GM23338 (cell line): ENCODE results near the gene PTRHD1. TPM values are rescaled to one million over a fixed set of nuclear protein-coding genes. Genes with fewer than 3 reads are reported as not detected.

ENCODE experiments used
- CREB1 ChIP-seq: fragments of 250-450 bp; sonication (Bioruptor Pico); IDR thresholded peaks from 2 replicates; pipeline ENCODE4 v1.5.0; 2020; ENCODE audit warnings: low read depth, mild to moderate bottlenecking, moderate library complexity
- EZH2 ChIP-seq: fragments of 200-600 bp; sonication (generic); IDR thresholded peaks from one replicate; pipeline ENCODE4 v1.8.0; 2017; ENCODE audit warnings: antibody characterized with exemption, mild to moderate bottlenecking, low read depth; ENCODE audit not compliant: unreplicated experiment
- EZH2phosphoT487 ChIP-seq: fragments of 200-600 bp; sonication (generic); IDR thresholded peaks from one replicate; pipeline ENCODE4 v1.8.1; 2018; ENCODE audit warnings: antibody characterized with exemption; ENCODE audit not compliant: unreplicated experiment
- NANOG ChIP-seq: IDR thresholded peaks from 2 replicates; pipeline ENCODE4 v1.6.1; 2016; ENCODE audit warnings: antibody characterized with exemption, borderline replicate concordance
- POLR2AphosphoS5 ChIP-seq: IDR thresholded peaks from 2 replicates; pipeline ENCODE4 v1.6.1; 2016; ENCODE audit warnings: antibody characterized with exemption, low read depth
- REST ChIP-seq: IDR thresholded peaks from one replicate; pipeline ENCODE4 v1.6.1; 2018; ENCODE audit warnings: antibody characterized with exemption; ENCODE audit not compliant: unreplicated experiment
- STAT1 ChIP-seq: IDR thresholded peaks from one replicate; pipeline ENCODE4 v1.6.1; 2016; ENCODE audit warnings: antibody characterized with exemption; ENCODE audit not compliant: unreplicated experiment
- ZNF114 ChIP-seq: fragments of 250-450 bp; sonication (Bioruptor Pico); IDR thresholded peaks from 2 replicates; pipeline ENCODE4 v1.5.0; 2020; ENCODE audit warnings: mild to moderate bottlenecking, moderate library complexity
- ZNF462 ChIP-seq: fragments of 250-450 bp; sonication (Bioruptor Pico); IDR thresholded peaks from 2 replicates; pipeline ENCODE4 v1.5.0; 2020; ENCODE audit warnings: mild to moderate bottlenecking, moderate library complexity
- polyA plus RNA-seq: library from polyadenylated mRNA; unstranded; fragments of >200 nt; fragmentation: Nextera tagmentation; extraction: Ambion mirVana; gene quantifications from 2 replicates; pipeline ENCODE4 v1.2.1, GENCODE V29; 2016
- total RNA-seq: library from RNA; depleted of rRNA; stranded (reverse); fragments of >200 nt; shearing (Covaris generic); gene quantifications from 2 replicates; pipeline ENCODE4 v1.2.3, GENCODE V29; 2014

The PTRHD1 gene
- total and polyA plus RNA-seq, 2 experiments from 2014 or later, result 46.9 to 105 TPM

GRCh38 chr2:24816404-24816803, 23.2 kb upstream of the PTRHD1 start (continued):
- TF ChIP-seq ZNF462 (CRISPR knock-in tag) (no peak), REST (no peak), CREB1 (CRISPR knock-in tag) (no peak), STAT1 (no peak), EZH2phosphoT487 (no peak), NANOG (no peak), ZNF114 (CRISPR knock-in tag) (no peak), EZH2 (no peak), POLR2AphosphoS5 (no peak)
